ENCODE data around the gene MOSPD3.
"Not testable (repeated sequence)": the region's sequence is repeated elsewhere in the genome, so short reads cannot be mapped to it uniquely, and the experiment has no call there.

Gene MOSPD3, protein sequence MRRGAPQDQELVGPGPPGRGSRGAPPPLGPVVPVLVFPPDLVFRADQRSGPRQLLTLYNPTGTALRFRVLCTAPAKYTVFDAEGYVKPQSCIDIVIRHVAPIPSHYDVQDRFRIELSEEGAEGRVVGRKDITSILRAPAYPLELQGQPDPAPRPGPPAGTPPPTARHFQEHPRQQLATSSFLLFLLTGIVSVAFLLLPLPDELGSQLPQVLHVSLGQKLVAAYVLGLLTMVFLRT

GRCh38 chr7:100611983-100612729, at the start of gene MOSPD3:
Gene MOSPD3, plus strand, starts transcription at chr7:100612540. Its CDS starts 252 bp downstream, at chr7:100612792.
- DNase-seq: peak; percentile 97

DNA sequence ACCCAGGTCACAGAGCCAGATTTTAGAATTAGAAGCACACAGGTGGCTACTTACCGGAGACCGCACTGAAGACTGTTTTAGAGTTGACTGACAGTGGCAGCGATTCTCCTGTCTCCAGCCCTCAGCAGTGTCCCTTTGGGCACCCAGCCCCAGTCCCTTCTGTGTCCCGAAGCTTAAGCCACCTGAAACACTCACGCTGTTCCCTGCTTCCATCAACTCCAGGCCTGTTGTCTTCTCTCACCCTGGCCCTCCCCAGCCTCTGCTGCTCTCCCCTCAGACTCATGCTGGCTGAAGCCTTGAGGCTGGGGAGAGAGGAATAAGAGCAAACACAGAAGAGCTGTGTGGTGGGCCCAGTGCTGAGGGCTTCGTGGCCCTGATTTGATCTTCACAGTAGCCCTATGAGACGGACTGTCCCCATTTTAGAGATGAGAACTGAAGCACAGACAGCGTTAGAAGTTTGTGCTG, 49.2 kb upstream of the MOSPD3 start:
- DNase-seq: no peak

DNA sequence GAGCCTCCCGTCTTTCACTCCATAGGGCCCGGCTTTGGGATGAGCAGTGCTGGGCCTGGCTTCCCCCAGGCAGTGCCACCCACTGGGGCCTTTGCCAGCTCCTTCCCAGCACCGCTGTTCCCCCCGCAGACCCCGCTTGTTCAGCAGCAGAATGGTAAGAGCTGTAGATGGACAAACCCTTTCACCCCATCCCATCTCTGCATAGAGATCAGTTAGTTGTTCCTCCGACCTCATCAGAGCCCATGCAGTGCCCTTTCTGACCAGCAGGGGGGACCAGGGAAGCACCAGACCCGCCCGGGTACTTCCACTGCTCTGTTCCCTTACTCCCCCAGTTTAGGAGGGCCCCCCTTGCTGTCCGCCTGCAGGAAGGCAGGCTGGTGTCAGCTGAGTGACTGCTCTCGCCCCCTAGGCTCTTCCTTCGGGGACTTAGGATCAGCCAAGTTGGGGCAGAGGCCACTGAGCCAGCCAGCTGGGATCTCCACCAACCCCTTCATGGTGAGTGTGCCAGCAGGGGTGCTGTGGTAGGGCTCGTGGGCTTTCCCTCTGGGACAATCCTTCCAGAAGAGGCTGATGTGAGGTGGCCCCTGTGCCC, 48.4 kb upstream of the MOSPD3 start:
- DNase-seq: no peak

DNA sequence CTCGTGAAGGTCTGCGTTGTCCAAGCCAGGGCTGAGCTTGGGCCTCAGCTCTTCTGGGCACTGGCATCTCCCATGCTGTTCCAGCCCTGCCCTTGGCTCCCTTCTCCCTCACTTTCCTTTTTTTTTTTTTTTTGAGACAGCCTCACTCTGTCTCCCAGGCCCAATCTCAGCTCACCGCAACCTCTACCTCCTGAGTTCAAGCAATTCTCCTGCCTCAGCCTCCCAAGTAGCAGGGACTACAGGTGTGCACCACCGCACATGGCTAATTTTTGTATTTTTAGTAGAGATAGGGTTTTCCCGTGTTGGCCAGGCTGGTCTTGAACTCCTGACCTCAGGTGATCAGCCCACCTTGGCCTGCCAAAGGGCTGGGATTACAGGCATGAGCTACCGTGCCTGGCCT, 47.9 kb upstream of the MOSPD3 start:
- DNase-seq: not testable (repeated sequence)

DNA sequence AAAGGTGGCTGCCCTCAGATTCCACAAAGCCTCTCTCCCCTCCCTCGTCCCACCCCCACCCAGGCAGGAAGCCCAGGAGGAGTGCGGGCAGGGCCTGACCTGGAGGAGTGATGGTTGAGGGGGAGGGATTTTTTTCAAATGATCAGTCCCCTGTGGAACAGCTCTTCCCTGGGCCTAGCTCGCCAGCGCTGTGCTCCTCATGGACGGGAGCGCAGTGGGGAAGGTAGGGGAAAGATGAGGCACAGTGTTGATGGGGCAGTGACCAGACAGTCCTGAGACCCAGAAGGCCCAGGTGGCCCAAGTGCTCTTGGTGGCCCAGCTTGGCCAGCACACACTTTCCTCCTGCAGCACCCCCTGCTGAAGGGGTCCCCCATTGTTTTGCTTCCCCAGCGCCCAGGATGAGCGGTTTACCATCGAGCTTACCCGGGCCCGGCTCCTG, 47.2 kb upstream of the MOSPD3 start:
- no peak for DNase-seq

GRCh38 chr7:100566018-100566531, 46.3 kb upstream of the MOSPD3 start:
- DNase-seq: no peak

DNA sequence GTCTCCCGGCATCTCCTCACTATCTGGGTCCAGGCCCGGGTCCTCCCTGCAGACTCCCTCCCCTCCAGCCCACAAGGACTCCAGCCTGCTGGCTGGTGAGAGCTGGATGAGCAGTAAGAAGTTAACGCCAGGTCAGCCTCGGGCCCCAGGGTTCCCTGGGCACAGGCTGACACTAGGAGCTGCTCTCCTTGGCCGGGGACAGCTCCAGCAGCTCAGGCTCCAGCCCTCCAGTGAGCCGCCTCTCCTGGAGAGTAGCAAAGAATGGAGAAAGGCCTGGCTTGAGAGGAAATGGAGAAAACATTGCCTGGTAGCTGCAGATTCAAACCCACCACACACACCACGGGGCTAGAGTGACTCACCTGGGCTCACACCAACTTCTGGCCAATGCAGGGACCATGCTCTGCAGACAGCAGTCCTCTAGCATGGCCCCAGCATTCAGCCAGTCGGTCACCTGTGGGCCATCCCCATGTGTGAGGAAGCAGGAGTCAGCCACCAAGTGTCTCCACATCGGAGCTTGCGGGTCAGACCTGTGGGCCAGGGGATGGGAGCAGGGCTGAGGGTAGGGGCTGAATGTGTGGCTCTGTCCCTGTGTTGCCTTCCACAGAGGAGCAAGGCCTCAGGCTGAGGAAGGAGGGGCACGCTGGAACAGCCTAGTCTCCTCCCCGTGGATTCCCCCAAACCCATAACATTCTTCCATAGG, 45.2 kb upstream of the MOSPD3 start:
- DNase-seq: no peak

DNA sequence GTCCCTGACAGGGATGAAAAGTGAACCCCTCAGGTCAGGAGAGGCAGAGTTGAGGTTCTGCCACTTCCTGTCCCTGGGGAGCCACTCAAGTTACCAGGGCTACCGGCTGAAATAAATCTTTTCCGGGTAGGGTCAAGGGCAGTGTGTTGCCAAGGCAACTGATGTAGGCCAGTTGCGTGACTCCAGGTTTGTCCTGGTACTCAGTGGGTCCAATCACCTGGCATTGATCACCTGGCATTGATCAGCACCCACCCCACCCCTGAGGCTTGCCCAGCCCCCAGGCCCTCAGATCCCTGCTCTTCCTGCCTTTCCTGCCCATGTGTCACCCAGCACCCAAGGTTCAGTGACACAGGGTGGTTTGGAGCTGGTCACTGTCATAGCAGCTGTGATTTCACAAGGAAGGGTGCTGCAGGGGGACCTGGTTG, 44.6 kb upstream of the MOSPD3 start:
- DNase-seq: no peak

DNA sequence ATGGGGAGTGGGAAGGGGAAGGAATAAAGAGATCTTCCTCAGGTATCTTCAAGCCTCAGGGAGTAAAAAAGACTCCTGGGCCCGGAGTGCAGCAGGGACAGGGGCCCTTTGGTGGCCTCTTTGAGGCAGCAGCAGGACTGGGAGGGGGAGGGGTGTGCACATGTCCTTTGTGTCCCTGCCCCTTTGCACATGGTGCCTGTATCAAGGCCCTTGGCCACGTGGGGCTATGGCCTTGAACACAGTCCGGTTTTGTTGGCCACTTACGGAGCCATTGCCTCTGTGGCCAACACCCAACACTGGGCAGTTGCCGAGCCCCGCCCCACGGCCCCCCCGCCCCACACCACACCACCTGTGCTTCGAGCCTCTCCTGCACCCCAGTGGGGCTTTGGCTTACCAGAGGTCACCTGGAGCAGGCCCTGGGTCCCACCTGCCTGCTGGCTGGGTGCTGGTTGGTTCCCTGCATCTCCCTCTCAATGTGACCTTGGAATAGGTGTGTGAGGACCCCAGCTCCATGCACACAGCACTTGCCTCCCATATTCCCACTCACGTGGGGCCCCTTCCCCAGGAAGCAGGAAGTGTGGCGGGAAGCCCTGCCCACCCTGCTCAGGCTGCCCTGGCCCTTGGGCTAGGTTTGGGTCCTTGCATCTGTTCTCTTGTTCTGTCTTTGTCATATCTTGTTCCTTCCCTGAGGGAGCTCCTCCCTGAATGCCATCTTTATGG, 44.0 kb upstream of the MOSPD3 start:
- DNase-seq: no peak

- no peak for DNase-seq
These were observed 43.2 kb upstream of the MOSPD3 start for GRCh38 chr7:100568896-100569844.

- no peak for DNase-seq
These were observed 41.1 kb upstream of the MOSPD3 start for GRCh38 chr7:100570954-100571828.

DNA sequence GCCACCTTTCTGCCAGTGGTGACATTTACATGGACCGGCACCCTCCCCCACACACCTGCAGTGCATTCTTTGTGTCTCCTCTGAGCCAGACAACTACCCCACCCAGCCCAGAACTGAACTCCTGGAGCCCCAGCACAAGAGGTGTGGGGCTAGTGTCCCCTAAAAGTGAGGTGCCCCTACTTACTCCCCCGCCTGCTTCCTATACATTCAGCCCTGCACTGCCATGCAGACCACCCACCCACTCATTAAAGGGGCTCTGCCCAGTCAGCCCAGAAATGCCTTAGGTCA, 40.6 kb upstream of the MOSPD3 start:
- DNase-seq: no peak

GRCh38 chr7:100572281-100572948, 39.9 kb upstream of the MOSPD3 start:
- no peak for DNase-seq

DNA sequence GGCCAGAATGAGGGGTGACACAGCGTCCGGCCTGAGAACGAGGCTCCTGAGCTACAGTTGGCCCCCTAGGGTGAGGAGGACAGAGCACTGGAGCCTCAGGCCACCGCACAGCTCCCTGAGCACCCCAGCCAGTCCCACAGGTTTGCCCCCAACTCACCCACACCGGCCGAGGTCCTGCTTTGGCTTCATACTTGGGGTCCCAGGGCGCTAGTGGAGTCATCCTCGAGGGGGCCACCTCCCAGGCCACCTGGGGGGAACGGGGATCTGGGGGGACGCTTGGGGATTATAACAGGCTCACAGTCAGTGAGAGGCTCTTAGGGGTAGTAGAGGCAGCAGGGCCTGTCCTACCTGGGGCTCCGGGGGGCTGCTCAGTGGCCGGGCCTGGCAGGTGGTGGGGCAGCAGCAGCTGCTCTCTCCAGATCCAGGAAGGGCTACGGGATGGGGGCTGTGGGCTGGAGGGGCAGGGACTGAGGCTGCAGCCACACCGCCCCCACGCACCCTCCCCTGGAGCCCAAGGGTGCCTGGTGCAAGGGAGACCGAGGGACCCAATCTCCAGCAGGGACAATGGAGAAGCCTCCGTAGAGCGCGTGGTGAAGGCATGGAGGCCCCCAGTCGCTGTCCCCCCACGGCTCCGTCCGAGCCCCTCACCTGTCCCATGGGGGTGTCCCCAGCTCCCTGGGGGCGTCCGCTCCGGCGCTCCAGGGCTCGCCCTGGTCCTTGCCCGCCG, 39.2 kb upstream of the MOSPD3 start:
- DNase-seq: no peak

DNA sequence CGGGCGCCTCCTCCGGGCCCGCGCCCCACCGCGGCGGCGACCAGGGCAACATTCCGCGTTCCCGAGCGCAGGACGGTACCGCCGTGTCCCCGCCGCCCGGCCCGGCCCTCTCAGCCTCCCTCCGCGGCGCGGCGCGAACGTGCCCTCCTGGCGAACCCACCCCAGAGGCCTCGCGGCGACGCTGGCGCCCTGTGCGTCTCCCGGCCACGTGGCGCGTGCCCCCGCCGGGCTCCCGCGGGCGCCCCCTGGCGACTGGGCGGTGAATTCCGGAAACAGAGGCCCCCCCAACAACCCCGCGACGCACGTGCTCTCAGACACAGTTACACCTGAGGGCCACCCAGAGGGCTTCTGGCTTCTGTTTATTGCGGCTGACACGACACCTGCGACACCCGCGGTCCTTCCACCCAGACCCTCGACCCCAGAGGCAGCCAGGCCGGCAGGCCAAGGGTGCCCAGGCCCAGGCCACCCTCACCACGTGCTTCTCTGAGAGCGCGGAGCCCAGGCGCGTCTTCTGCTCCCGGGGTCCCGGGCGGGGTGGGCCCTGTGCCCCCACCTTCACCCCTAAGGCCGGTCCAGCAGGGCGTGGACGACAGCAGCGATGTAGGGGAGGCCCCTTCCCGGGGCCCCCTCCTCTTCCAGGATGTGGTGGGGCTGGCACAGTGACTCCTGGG, 38.5 kb upstream of the MOSPD3 start, which contains the start of gene SAP25:
TSS of gene SAP25 (minus strand) at position 210 of the 671 bp plus-strand sequence. CDS start at position 52, 158 bp downstream.
- no peak for DNase-seq

DNA sequence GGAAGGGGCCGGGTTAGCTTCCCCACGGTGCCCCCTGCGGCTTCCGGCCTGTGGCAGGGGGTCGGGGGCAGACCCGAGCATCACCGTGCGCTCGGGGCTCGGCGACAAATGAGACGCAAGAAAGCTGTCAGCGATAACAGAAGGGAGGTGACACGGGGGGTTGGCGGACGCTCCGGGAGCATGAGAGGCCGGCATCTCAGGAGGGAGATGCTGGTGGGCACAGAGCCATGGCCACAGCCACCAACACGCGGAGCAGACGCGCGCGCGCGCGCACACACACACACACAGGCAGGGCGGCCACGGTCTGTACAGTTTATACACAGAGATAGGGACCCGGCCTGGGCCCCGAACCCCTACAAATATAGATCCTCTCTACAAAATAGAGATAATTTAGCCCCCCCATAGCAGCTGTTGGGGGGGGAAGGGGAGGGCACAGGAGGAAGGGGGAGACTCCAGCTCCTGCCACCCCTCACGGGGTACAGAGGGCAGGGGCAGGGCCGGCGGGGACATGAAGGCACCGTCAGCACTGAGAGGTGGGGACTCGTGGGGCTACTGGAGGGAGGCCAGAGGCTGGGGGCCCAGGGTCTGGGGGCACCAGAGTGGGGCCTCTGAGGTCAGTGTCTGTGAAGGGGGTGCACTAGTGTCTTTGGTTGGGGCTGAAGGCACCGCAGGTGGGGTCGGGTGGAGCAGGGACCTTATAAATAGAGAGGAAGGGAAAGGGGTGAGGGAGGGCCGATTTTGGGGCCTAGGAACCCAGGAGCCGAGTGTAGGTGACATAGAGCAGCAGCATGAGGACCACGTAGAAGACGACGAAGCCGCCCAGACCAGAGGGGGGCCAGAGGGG, 37.8 kb upstream of the MOSPD3 start:
- no peak for DNase-seq

DNA sequence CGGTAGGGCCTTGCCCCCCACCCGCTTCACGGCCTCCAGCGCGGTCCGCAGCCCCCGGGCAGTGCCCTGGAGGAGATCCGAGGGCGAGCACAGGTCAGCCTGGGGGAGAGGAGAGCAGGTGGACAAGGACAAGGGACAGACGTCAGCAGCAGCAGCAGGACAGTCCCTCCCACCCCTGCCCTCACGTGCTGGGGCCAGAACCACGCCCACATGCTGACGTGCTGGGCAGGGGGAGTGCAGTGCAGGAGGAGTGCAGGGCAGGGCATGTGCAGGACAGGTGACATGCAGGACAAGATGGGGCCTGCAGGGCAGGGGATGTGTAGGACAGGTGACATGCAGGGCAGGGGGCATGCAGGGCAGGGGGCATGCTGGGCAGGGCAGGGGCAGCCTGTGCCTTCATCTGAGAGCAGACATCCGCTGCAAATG, 37.1 kb upstream of the MOSPD3 start:
- no peak for DNase-seq

Measured in SHP77 treated with DMSO at 0.1 percent for 48 hours (cell line).